MM.1S (cell line): ENCODE results near the gene CASZ1.

ENCODE experiments used
- DNase-seq: peaks from one replicate; pipeline ENCODE4 v3.0.0-alpha.2; 2015
- H2AFZ ChIP-seq: fragments of 300-600 bp; sonication (generic); 2 replicates; pipeline ENCODE4 v1.6.0; 2016; ENCODE audit warnings: antibody characterized with exemption, low read length
- H3F3A ChIP-seq: fragments of 300-600 bp; sonication (generic); 2 replicates; pipeline ENCODE4 v1.6.1; 2016; ENCODE audit warnings: mild to moderate bottlenecking, antibody characterized with exemption, low read length, moderate library complexity, mixed read lengths; ENCODE audit not compliant: insufficient read depth
- H3K27ac ChIP-seq: fragments of 300-600 bp; sonication (generic); 2 replicates; pipeline ENCODE4 v1.5.1; 2016; ENCODE audit warnings: mild to moderate bottlenecking, low read length
- H3K27me3 ChIP-seq: fragments of 300-600 bp; sonication (generic); replicated peaks from 2 replicates; pipeline ENCODE4 v1.6.0; 2016; ENCODE audit warnings: low read length; ENCODE audit not compliant: insufficient read depth
- H3K36me3 ChIP-seq: fragments of 300-600 bp; sonication (generic); replicated peaks from 2 replicates; pipeline ENCODE4 v1.6.1; 2016; ENCODE audit warnings: mild to moderate bottlenecking, low read length, mixed read lengths; ENCODE audit not compliant: insufficient read depth
- H3K4me1 ChIP-seq: fragments of 300-600 bp; sonication (generic); 2 replicates; pipeline ENCODE4 v1.6.1; 2016; ENCODE audit warnings: low read length, mixed read lengths
- H3K4me2 ChIP-seq: fragments of 300-600 bp; sonication (generic); 2 replicates; pipeline ENCODE4 v1.6.0; 2016; ENCODE audit warnings: low read depth, low read length
- H3K4me3 ChIP-seq: fragments of 300-600 bp; sonication (generic); 2 replicates; pipeline ENCODE4 v1.5.1; 2016; ENCODE audit warnings: low read length, mixed read lengths
- H3K79me2 ChIP-seq: fragments of 300-600 bp; sonication (generic); 2 replicates; pipeline ENCODE4 v1.6.1; 2016; ENCODE audit warnings: mixed run types, low read length, mixed read lengths
- H3K9ac ChIP-seq: fragments of 300-600 bp; sonication (generic); 2 replicates; pipeline ENCODE4 v1.6.1; 2016; ENCODE audit warnings: low read length, mixed read lengths
- H3K9me2 ChIP-seq: fragments of 300-600 bp; sonication (generic); replicated peaks from 2 replicates; pipeline ENCODE4 v1.6.1; 2016; ENCODE audit warnings: mild to moderate bottlenecking, low read length, mixed read lengths; ENCODE audit not compliant: insufficient read depth
- H3K9me3 ChIP-seq: fragments of 300-600 bp; sonication (generic); replicated peaks from 2 replicates; pipeline ENCODE4 v1.6.1; 2016; ENCODE audit warnings: mild to moderate bottlenecking, low read length, mixed read lengths; ENCODE audit not compliant: insufficient read depth
- H4K20me1 ChIP-seq: fragments of 300-600 bp; sonication (generic); 2 replicates; pipeline ENCODE4 v1.6.1; 2016; ENCODE audit warnings: mild to moderate bottlenecking, low read length, moderate library complexity, mixed read lengths; ENCODE audit not compliant: insufficient read depth
- CTCF ChIP-seq: fragments of 300-600 bp; sonication (generic); IDR thresholded peaks from 2 replicates; pipeline ENCODE4 v1.5.1; 2016; ENCODE audit warnings: antibody characterized with exemption, low read length, mixed read lengths
- EZH2 ChIP-seq: fragments of 300-600 bp; sonication (generic); optimal IDR thresholded peaks from 2 replicates; pipeline ENCODE3; 2017; ENCODE audit warnings: low read depth, mild to moderate bottlenecking, antibody characterized with exemption, low read length, mixed read lengths
- EZH2phosphoT487 ChIP-seq: fragments of 300-600 bp; sonication (generic); IDR thresholded peaks from 2 replicates; pipeline ENCODE4 v1.6.1; 2018; ENCODE audit warnings: antibody characterized with exemption, low read length

The CASZ1 gene

GRCh38 chr1:10721381-10722321 is 74.8 kb downstream of the CASZ1 start:
- H3F3A ChIP-seq = no peaks in the 10 kb centered on the region
- TF ChIP-seq CTCF (no peak), EZH2phosphoT487 (no peak), EZH2 (no peak)
- no peak overlapping the region for H3K4me3 ChIP-seq
- no peaks in the 10 kb centered on the region for H3K36me3 ChIP-seq
- H3K4me2 ChIP-seq = no peak overlapping the region
- no peak overlapping the region for H3K27ac ChIP-seq
- H3K4me1 ChIP-seq = no peaks in the 10 kb centered on the region
- no peaks in the 10 kb centered on the region for H3K79me2 ChIP-seq
- no peak overlapping the region for H3K9ac ChIP-seq
- no peaks in the 10 kb centered on the region for H3K9me2 ChIP-seq
- H3K9me3 ChIP-seq = no peaks in the 10 kb centered on the region
- H2AFZ ChIP-seq = no peak overlapping the region
- no peaks in the 10 kb centered on the region for H4K20me1 ChIP-seq
- no peak for DNase-seq
- H3K27me3 ChIP-seq = peaks cover 99% of the 10 kb centered on the region

- Histone ChIP-seq H3K36me3 (no peaks in the 10 kb centered on the region), H3K79me2 (no peaks in the 10 kb centered on the region), H3K9me2 (no peaks in the 10 kb centered on the region), H3K9me3 (no peaks in the 10 kb centered on the region), H3K4me2 (no peak overlapping the region), H3K27ac (no peak overlapping the region), H3K27me3 (peaks cover 98% of the 10 kb centered on the region), H3K9ac (no peak overlapping the region), H3K4me1 (no peaks in the 10 kb centered on the region), H4K20me1 (no peaks in the 10 kb centered on the region), H3K4me3 (no peak overlapping the region), H3F3A (no peaks in the 10 kb centered on the region), H2AFZ (no peak overlapping the region)
- no peak for DNase-seq
- TF ChIP-seq EZH2 (no peak), CTCF (no peak), EZH2phosphoT487 (no peak)
Measured at GRCh38 chr1:10720635-10721034, 75.8 kb downstream of the CASZ1 start.

DNA sequence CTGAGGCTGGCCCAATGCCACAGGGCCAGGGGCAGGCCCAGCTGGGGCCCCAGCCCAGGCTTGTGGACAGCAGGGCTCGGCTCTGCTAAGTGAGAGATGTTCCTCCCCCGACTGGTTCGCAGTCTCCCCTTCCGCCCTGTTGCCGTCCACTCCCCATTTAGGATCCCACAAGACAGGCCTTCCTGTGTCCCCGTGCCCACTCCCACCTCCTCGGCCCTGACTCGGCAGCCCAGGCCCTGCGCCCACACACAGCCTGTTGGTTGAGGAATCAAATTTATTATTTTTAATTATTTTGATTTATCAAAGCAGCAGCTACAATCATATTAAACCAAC is 78.4 kb downstream of the CASZ1 start:
- no peak overlapping the region for H2AFZ ChIP-seq
- H3F3A ChIP-seq = no peaks in the 10 kb centered on the region
- peaks cover 99% of the 10 kb centered on the region for H3K27me3 ChIP-seq
- H3K36me3 ChIP-seq = no peaks in the 10 kb centered on the region
- no peaks in the 10 kb centered on the region for H3K9me3 ChIP-seq
- no peaks in the 10 kb centered on the region for H3K4me1 ChIP-seq
- H4K20me1 ChIP-seq = no peaks in the 10 kb centered on the region
- TF ChIP-seq EZH2 (no peak), EZH2phosphoT487 (no peak), CTCF (no peak)
- DNase-seq = no peak
- H3K9ac ChIP-seq = no peak overlapping the region
- H3K79me2 ChIP-seq = no peaks in the 10 kb centered on the region
- H3K27ac ChIP-seq = no peak overlapping the region
- no peak overlapping the region for H3K4me2 ChIP-seq
- no peak overlapping the region for H3K4me3 ChIP-seq
- no peaks in the 10 kb centered on the region for H3K9me2 ChIP-seq
